Measurements from ENCODE around the gene MCIDAS.

Gene MCIDAS

DNA sequence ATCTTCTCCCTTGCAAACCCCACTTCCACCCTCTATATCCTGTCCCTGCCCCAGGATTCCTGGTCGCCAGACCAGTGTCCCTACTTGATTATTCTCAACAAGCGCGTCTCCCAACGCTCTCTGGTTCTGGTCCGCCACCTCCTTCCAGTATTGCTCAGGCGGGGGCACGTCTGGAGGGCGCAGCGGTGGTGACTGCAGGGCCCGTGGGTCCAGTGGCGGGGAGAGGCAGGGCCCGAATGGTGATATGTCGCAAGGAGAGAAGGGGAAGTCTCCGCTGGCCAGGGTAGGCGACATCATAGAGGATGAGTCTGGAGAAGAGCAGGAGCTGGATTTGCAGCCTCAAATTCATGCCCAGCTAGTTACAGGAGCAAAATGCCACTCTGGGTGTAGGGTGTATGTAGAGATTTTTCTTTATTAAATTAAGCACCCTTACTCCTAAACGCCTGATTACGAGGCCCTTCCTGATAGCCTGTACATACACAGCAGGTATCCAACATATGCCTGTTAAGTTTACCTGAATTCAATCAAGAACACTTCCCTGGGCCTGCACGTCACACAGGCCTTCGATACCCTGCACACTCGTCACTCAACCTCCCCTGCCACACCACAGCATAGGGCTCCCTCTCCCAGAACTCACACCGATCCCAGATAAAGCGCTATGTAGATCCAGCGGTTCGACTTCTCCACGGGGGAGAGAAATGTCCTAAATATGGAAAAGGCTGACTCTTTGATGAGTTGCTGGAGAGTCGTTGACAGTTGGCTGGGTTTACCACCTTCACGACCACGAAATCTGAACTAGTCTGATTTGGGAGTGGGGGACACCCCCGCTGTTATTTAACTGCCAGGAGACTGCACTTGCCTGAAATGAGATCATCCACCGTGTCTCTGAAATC lies 4.8 kb downstream of the MCIDAS start:
- DNase-seq: no peak

DNA sequence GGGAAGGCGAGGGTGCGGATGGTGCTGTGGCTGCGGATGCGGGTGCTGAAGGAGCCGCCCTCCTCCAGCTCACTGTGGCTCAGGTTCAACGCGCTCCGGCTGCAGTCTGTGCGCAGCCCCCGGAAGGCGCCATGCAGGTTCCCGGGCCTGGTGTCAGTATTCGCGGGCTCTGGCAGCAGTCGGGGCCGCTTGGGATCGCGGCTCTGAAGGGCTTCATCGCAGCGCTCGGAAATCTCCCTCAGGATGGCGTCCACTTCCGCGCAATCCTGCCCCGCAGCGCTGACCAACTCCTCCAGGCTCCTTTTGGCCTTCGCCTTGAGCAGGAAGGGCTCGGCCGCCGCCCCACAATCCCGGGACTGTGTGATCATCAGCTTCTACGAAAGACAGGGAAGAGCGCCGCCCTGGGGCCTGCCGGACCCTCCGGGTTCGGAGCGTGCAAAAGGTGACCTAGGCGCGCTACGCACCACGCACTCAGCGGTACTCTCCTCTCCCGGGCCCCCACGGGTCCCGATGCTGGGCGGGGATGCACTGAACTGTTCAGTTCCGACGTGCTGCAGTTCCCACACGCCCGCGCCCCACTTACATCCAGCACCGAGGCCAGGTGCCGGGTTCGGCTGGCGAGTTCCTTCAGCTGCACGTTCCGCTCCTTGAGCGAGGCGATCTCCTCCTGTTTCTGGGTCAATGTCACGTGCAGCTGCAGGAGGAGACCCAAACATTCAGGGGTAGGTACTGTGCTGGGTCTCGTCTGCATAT lies 6.5 kb downstream of the MCIDAS start:
- no peak for DNase-seq

DNA sequence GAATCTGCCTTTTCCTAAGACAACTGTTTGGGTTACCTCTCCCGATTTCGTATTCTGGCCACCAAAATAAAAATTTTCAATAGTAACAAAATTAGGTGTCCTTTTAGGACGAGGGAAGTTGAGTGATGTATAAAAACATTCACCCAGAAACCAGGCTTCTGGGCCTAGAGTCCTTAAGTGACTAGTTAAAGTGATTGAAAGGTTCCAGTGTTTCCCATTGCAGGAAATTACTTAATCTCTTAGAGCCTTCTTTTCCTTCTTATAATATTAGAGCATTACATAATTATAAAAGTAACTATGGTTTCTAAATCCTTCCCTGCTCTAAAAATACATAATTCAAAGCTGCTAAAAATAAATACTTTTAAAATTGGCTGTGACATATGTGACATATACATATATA lies 7.3 kb downstream of the MCIDAS start:
- DNase-seq: no peak

DNA sequence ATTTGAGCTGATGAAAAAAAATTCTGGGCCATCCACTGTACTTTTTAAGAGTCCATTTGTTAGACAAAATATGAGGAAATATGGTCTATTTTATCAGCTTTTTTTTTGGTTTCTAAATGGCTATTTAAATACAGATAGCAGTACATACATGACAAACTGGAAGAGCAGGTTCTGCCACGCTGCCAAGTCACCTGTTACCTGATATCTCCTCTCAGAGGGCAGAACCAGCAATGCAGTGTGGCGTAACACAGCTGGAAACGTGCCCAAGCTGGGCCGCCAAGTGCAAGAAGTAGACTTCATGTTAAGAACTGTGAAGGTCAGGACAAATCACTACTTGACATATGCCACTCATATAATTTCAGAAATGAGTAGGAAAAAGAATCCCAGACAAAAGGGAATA lies 8.1 kb downstream of the MCIDAS start:
- DNase-seq: no peak

DNA sequence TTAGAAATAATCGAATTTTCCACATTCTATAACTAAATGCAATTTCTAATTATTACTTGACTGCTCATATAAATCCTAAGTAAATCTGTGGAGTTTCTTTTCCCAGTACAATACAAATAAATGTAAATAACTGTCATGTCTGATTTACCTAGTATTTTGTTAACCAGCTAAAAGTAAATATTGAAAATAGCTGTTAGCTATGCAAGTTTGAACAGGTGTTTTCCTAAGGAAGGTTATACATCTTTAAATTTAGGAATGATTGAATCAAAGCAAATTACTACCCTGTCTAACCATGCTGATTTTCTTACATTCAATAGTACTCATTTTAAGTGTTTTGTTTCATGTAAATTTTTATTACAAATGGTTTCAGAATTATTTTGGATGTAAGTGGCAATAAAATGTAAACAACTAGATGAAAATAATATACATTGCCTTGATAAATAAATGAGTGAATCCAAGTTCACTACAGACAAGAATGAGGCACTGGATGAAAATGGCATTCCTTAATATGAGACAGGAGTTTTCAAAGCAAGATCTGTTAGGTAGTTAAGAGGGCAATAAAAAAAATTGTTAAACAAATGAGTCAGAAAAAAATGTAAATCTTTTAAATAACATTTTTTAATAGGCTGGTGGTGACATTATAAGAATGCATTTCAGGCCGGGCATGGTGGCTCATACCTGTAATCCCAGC lies 15.8 kb downstream of the MCIDAS start:
- DNase-seq: no peak

DNA sequence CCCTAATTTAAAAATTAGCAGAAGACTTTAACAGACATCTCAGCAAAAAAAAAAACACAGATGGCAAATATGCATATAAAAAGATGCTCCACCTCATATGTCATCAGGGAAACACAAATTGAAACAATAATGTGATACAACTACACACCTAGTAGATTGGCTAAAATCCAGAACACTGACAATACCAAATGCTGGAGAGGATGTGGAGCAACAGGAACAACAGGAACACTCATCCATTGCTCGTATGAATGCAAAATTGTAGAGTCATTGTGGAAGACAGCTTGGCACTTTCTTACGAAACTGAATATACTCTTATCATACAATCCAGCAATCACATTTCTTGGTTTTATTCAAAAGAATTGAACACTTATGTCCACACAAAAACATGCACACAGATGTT lies 22.1 kb downstream of the MCIDAS start:
- DNase-seq: no peak

DNA sequence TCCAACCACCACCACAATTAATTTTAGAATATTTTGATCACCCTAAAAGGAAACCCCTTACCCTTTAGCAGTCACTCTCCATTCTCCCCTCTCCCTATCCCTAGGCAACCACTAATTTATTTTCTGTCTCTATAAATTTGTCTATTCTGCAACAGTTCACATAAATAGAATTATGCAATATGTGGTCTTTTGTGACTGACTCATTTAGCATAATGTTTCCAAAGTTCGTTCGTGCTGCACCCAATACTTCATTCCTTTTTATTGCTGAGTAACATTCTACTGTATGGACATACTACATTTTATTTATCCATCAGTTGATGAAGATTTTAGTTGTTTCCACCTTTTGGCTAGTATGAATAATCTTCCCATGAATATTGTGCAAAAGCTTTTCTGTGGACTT lies 36.0 kb downstream of the MCIDAS start:
- no peak for DNase-seq

DNA sequence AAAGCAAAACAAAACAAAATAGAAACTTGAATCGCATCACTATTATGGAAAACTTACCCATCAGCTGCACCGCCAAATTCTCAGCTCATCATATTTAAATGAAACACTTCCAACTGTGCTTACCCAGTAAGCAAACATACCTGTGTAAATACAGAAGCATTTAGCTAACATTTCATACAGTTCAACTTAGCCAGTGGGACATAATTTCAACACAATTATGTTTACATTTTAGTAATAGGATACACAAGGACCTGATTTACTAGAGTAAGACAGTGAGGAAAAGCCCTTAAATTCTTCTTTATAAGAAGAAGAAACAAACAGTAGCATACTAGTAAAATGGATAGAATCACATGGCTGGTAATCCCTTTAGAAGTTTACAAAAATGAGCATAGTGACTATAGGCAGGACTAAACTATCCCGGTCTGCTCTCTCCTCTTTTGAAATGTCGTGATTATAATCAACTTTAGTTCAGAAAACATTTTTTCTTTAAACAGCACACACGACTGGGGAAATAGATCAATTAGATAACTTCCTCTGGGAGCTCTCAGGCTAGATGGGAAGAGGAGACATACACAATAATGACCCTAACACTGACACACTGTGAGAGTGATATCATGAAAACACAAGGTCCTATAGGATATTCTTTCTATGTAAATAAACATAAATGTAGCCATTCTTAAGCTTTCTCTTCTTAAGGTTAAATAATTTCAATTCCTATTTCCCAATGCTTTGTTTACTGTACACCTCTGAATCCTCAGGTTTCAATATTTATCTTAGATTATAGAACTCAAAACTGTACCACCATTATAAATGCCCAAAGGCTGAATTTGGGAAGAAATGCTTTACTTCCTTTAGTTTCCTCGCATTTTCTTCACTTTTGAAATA lies 38.2 kb downstream of the MCIDAS start:
- DNase-seq: no peak

DNA sequence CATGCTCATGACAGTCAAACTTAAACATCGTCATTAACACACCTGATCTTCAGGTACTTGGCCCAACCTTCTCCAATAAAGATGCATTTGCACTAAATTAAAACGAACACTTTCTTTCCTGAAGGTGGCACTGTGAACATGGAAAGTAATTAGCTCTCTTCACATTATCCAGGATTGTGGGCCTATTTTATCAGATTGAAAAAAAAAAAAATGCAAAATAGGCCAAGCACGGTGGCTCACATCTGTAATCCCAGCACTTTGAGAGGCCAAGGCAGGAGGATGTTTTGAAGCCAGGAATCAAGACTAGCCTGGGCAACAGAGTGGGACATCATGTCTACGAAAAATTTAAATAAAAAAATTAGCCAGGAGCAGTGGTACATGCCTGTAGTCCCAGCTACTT lies 39.7 kb downstream of the MCIDAS start:
- no peak for DNase-seq

DNA sequence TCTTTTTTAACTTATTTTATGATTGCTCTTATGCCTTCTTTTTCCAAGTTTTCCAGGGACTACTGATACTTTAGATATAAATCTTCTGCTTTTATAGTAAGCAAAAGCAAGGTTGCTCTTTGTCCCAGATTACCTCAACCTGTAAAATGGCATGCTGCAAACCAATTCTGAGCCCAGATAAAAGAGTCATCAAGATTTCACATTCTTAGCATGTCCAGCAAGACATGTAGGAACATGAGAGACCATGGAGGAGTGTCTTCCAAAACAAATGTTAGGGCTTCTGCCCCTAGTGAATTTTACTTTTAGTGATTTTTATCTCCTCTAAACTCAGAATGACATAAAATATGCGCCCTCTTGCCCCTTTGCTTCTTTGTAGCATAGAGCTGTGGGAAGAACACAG lies 47.1 kb downstream of the MCIDAS start:
- no peak for DNase-seq

DNA sequence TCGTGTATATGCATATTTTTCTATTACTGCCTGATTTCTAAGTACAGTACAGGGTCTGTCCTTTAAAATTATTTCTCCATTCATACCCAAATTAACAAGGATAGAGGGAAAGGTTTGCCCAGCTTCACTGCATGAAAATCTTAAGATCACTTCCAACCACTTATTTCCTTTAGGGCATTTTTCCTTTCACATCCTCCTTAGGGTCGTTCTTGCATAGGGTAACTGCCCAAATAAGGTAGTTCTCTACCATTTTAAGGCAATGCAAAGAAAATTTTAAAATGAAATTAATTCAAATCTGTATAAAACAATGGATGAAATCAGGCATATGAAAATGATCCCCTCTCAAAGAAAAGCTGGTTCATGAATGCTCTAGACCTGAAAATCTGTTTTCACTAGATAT lies 50.0 kb downstream of the MCIDAS start:
- DNase-seq: no peak

DNA sequence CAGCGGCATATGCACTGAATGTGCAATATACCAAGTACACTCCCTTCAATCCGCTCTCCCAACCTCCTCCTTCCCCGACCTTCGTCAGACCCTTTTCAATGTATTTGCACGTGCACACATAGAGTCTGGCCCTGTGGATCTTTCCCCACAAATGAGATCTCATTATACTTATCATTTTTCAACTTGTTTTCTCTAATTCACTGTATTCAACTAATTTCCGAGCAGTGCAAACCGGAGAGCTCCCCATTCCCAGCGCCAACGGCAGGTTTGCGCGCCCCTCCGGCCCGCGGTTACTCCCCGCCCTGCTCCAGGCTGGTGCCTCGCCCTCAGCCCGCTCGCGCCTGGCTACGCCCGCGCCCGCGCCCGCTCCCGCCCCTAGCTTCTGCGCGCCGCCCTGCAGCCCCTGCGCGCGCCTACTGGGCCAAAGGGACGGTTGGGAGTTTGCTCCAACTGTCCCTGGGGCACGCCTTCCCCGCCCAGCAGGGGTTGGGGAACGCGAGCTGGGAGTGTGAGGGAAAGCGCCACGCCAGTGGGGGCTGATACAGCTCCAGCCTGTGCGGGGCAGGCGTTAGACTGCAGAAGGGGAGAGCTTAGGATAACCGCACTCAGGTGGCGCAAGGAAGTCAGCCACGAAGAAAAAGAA lies 50.8 kb downstream of the MCIDAS start:
- DNase-seq: no peak

DNA sequence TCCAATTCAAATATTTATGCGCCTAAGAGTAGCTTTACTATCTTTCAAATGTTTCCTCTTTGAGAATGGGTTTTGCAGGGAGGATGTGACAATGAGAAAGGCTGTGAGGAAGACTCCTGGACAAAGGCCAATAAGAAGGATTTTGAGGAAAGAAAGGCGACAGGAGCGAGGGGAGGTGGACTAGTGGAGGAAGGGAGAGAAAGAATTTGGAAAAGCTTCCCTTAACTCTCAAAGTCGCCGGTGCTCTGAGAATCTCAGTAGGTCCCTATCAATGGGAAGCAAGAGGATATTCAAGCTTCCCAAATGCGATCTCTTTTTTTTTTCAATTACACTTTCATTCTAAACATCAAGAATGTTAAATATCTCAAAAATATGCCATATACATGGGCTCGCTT lies 51.3 kb downstream of the MCIDAS start:
- no peak for DNase-seq

DNA sequence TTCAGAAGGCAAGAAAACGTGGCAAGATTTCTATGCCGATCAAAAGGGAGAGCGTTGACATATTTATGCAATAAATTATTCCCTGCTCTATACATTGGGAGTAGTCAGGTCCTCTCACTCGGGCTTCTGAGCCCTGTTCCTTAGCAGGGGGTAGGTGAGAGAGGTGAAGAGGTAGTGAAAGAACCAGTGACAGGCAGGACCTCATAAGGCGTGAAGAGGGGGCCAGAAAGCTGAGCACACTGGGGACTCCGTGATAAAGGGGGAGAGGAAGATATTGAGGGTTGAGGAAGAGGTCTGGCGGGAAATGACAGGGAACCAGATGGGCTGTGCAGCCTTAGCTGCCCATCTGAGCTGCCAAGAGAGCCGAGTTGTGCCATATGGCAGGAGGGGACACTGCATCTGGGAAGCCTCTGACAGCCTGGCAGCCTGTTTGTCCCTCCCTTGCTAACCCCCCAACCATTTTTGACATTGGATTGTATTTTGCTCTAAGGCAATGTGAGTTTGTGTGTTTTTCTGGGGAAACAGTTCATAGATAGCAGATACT lies 53.4 kb downstream of the MCIDAS start:
- no peak for DNase-seq

DNA sequence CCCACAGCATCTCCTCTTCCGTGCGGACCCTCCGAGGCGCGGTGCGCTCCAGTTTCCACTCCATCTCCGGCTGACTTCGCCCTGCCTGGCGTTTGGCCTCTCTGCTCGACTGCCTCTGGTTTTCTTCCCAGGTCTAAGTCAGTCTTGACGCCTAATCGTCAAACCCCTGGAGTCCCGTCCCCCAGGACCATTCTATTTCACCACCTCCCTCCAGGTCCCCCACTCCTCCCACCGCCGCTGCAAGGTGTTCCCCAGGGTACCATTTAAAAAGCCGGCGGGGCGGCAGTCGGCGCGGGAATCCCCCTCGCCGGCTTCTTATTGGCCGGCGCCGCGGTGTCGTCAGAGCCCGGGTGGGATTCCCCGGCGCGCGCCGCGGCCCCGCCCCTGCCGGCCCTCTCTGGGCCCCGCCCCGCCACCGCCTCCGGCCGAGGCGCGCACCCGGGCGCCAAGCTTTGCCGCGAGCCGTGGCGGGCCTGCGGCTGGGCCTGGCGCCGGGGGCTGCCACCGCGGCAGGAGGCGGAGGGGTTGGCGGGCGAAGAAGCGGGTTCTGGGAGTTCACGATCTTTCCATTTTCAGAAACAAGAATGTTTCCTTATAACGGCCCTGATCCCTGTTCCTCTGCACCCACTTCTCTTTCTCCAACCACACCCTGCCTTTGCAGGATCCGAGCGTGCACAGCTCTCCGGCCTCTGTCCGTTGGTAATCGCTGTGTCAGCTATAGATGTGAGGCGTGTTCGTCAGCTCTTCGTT lies 54.0 kb downstream of the MCIDAS start, which contains the start of gene CDC20B:
TSS of gene CDC20B (minus strand) at position 241 of the 750 bp plus-strand sequence. CDS start at position 64, 177 bp downstream.
- DNase-seq: peak; percentile 65

DNA sequence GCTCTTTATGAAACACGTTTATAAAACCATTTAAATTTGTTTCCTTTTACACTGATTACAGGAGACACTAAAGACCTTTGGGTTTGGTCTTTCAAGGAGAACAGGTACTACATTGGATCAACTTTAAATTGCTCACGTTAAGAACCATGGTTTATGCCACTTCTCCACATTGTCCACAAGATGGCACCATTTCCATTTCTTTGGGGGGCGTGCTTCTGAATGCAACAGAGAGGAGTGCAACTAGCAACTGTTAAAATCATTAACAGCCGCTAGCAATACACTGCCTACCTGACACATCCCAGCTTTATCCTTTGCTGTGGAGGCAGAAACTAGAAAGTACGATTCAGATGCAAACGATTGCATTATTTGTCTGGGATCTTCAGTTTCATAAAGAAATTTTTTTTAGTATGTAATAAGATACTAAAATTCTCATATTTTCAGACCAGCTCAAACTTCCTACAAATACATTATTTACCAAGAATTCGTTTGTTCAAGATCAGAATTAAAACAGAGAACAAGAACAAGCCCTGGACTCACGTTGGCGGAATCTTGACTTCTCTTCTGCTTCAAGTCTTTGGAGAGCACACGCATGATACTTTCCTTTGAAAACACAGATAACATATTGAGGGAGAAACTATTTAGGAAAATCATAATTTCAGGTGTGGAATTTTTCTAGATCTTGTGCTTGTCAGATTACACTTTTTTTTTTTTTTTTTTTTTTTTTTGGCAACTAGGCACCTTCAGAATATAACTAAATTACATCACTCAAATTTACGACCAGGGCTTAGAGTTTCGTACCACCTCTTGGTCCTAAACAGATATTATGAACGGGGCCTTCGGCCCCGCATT lies 54.8 kb downstream of the MCIDAS start:
- DNase-seq: peak; percentile 78

DNA sequence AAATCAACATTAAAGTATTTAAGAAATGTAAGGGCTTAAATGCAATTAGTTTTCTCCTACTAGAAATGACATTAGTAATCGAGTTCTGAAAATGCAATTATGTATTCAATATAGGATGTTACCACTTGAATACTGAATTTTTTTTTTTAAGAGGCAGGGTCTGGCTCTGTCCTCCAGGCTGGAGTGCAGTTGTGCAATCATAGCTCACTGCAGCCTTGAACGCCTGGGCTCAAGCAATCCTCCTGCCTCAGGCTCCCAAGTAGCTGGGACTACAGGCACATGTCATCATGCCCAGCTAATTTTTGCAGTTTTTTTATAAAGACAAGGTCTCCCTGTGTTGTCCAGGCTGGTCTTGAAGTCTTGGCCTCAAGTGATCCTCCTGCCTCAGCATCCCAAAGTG lies 55.6 kb downstream of the MCIDAS start:
- DNase-seq: no peak

All from fibroblast of upper back skin (primary cell).